WTC11 (cell line): Measurements from ENCODE around the gene KCTD16. TPM values are rescaled to one million over a fixed set of nuclear protein-coding genes. Genes with fewer than 3 reads are reported as not detected.
A peak's percentile ranks its signal among the peaks of the same experiment; 100 is the strongest.

Experiments used
- ATAC-seq: fragments of 200-7000 bp; cut with Tn5 transposase; 2 replicates; pipeline ENCODE4 v1.10.0; 2021; ENCODE audit warnings: mild to moderate bottlenecking, moderate library complexity
- CTCF ChIA-PET: fragments of 300-600 bp; sonication (Branson Sonifier 250); formaldehyde crosslinking; loops from one replicate; lab custom pipeline; 2021; ENCODE audit warnings: antibody characterized with exemption; lab: Charles Lee
- POLR2A ChIA-PET: fragments of 350-600 bp; sonication (Branson Sonifier 250); formaldehyde crosslinking; loops from one replicate; lab custom pipeline; 2021; ENCODE audit warnings: antibody characterized with exemption; lab: Charles Lee
- DNase-seq: peaks from one replicate; pipeline ENCODE4 v3.0.0; 2021; ENCODE audit warnings: low spot score
- H3K27ac Mint-ChIP-seq: 2 replicates; pipeline ENCODE4 v1.8.0; 2021; ENCODE audit warnings: mixed read lengths
- H3K27me3 Mint-ChIP-seq: 2 replicates; pipeline ENCODE4 v1.8.0; 2021; ENCODE audit warnings: low read depth, mild to moderate bottlenecking, moderate library complexity, mixed read lengths
- H3K36me3 Mint-ChIP-seq: 2 replicates; pipeline ENCODE4 v1.8.0; 2021; ENCODE audit warnings: mixed read lengths
- H3K4me1 Mint-ChIP-seq: 2 replicates; pipeline ENCODE4 v1.8.0; 2022; ENCODE audit warnings: mixed read lengths
- H3K4me3 Mint-ChIP-seq: 2 replicates; pipeline ENCODE4 v1.8.0; 2021; ENCODE audit warnings: mild to moderate bottlenecking, moderate library complexity, mixed read lengths
- H3K9me3 Mint-ChIP-seq: 2 replicates; pipeline ENCODE4 v1.8.0; 2021; ENCODE audit warnings: mixed read lengths
- ATF1 ChIP-seq: sonication (generic); formaldehyde crosslinking; IDR thresholded peaks from 2 replicates; pipeline ENCODE4 v1.8.1; 2023; ENCODE audit warnings: mild to moderate bottlenecking, moderate library complexity, missing genetic modification reagents
- EMX1 ChIP-seq: fragments of 250-450 bp; sonication (Bioruptor Pico); IDR thresholded peaks from 2 replicates; pipeline ENCODE4 v1.8.0; 2021; ENCODE audit warnings: mild to moderate bottlenecking
- JAZF1 ChIP-seq: fragments of 250-450 bp; sonication (Bioruptor Pico); IDR thresholded peaks from 2 replicates; pipeline ENCODE4 v1.9.0; 2021; ENCODE audit warnings: moderate library complexity, mild to moderate bottlenecking, inconsistent platforms
- MYBL2 ChIP-seq: sonication (generic); formaldehyde crosslinking; IDR thresholded peaks from 2 replicates; pipeline ENCODE4 v1.8.1; 2023; ENCODE audit warnings: mild to moderate bottlenecking, moderate library complexity, missing genetic modification reagents
- NFE2L1 ChIP-seq: sonication (generic); formaldehyde crosslinking; IDR thresholded peaks from 2 replicates; pipeline ENCODE4 v1.8.1; 2023; ENCODE audit warnings: missing genetic modification reagents
- NFYB ChIP-seq: sonication (generic); formaldehyde crosslinking; conservative IDR thresholded peaks from 2 replicates; pipeline ENCODE4 v1.8.0; 2022; ENCODE audit warnings: low read depth, missing genetic modification reagents
- NR3C1 ChIP-seq: sonication (generic); formaldehyde crosslinking; conservative IDR thresholded peaks from 2 replicates; pipeline ENCODE4 v1.8.1; 2023; ENCODE audit warnings: low read depth, mild to moderate bottlenecking, missing genetic modification reagents
- RELA ChIP-seq: sonication (generic); formaldehyde crosslinking; IDR thresholded peaks from 2 replicates; pipeline ENCODE4 v1.8.1; 2022; ENCODE audit warnings: missing genetic modification reagents, mild to moderate bottlenecking, borderline replicate concordance
- TEAD1 ChIP-seq: sonication (generic); formaldehyde crosslinking; IDR thresholded peaks from 2 replicates; pipeline ENCODE4 v1.8.0; 2022; ENCODE audit warnings: mild to moderate bottlenecking, missing genetic modification reagents
- TP53 ChIP-seq: sonication (generic); formaldehyde crosslinking; IDR thresholded peaks from 2 replicates; pipeline ENCODE4 v1.8.1; 2023; ENCODE audit warnings: mild to moderate bottlenecking, missing genetic modification reagents
- ZBTB21 ChIP-seq: sonication (generic); formaldehyde crosslinking; IDR thresholded peaks from 2 replicates; pipeline ENCODE4 v1.8.1; 2023; ENCODE audit warnings: mild to moderate bottlenecking, missing genetic modification reagents, borderline replicate concordance
- ZNF121 ChIP-seq: sonication (generic); formaldehyde crosslinking; IDR thresholded peaks from 2 replicates; pipeline ENCODE4 v1.8.0; 2023; ENCODE audit warnings: missing genetic modification reagents
- ZNF232 ChIP-seq: sonication (generic); formaldehyde crosslinking; IDR thresholded peaks from 2 replicates; pipeline ENCODE4 v1.8.0; 2022; ENCODE audit warnings: mild to moderate bottlenecking, missing genetic modification reagents
- total RNA-seq: library from RNA; stranded (reverse); gene quantifications from 3 replicates; pipeline ENCODE4 v1.2.3, GENCODE V29; 2021
- TF ChIP-seq, protein P1 (sequence below): fragments of 250-450 bp; sonication (Bioruptor Pico); IDR thresholded peaks from 2 replicates; pipeline ENCODE4 v1.8.0; 2021; ENCODE audit warnings: mild to moderate bottlenecking
- TF ChIP-seq, protein P2 (sequence below): sonication (generic); formaldehyde crosslinking; IDR thresholded peaks from 2 replicates; pipeline ENCODE4 v1.8.0; 2022; ENCODE audit warnings: mild to moderate bottlenecking, missing genetic modification reagents
- TF ChIP-seq, protein P3 (sequence below): fragments of 250-450 bp; sonication (Bioruptor Pico); IDR thresholded peaks from 2 replicates; pipeline ENCODE4 v1.9.0; 2021; ENCODE audit warnings: mild to moderate bottlenecking
- TF ChIP-seq, protein P4 (sequence below): sonication (generic); formaldehyde crosslinking; IDR thresholded peaks from 2 replicates; pipeline ENCODE4 v1.8.1; 2023; ENCODE audit warnings: mild to moderate bottlenecking, missing genetic modification reagents, moderate library complexity
- TF ChIP-seq, protein P5 (sequence below): fragments of 250-450 bp; sonication (Bioruptor Pico); IDR thresholded peaks from 2 replicates; pipeline ENCODE4 v1.9.0; 2021; ENCODE audit warnings: mild to moderate bottlenecking, borderline replicate concordance

The KCTD16 gene
- total RNA-seq, 1 experiment from 2014 or later, result 0.20 TPM

DNA sequence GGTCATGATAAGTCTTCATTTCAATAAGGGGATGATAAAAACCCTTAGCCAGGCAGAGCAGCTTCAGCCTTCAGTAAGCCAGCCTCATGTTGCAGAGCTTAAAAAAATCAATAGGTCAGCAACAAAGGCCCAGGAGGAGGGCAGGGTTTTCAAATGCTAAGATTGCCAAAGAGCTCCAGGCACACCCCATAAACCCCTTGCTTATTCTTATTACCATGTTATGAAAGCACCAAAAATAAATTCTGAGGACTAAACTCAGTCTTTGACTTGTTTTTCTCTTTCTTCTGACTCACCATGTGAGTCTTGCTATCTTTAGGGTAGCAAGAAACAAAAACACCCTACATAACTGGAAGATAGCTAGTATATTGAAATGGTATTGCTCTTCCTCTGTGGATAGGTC lies 317.1 kb downstream of the KCTD16 start (continued):
- TF ChIP-seq, protein P1, sequence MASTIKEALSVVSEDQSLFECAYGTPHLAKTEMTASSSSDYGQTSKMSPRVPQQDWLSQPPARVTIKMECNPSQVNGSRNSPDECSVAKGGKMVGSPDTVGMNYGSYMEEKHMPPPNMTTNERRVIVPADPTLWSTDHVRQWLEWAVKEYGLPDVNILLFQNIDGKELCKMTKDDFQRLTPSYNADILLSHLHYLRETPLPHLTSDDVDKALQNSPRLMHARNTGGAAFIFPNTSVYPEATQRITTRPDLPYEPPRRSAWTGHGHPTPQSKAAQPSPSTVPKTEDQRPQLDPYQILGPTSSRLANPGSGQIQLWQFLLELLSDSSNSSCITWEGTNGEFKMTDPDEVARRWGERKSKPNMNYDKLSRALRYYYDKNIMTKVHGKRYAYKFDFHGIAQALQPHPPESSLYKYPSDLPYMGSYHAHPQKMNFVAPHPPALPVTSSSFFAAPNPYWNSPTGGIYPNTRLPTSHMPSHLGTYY (CRISPR knock-in tag), result no peak
- TF ChIP-seq TP53 (CRISPR knock-in tag), result no peak
- no peak for TF ChIP-seq RELA (CRISPR knock-in tag)

DNA sequence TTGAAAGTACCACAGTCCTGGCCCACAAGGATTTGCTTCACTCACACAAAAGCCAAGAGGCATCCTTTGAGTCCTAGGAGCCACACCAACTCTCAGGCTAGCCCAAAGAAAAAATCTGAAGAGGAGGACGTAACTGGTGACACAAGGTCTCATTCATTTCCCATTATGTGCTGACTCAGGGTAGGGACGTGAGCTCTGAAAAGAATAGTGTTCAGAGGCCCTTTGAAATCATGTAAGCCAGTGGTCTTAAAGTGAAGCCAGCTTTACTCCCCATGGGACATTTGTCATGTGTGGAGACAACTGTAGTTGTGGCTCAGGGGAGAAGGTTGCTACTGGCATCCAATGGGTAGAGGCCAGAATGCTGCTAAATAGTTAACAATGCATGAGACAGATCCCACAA lies 332.4 kb downstream of the KCTD16 start:
- Mint-ChIP-seq H3K4me3 (no peak overlapping the region), H3K36me3 (no peaks in the 10 kb centered on the region), H3K27ac (no peak overlapping the region), H3K4me1 (peaks cover 17% of the 10 kb centered on the region), H3K27me3 (peaks cover 96% of the 10 kb centered on the region), H3K9me3 (peaks cover 9% of the 10 kb centered on the region)
- ChIA-PET CTCF (no interaction called here), POLR2A (no interaction called here)
- TF ChIP-seq ZNF121 (no peak), RELA (CRISPR knock-in tag) (no peak), NFYB (CRISPR knock-in tag) (no peak), ZBTB21 (no peak), EMX1 (CRISPR knock-in tag) (no peak)
- TF ChIP-seq, protein P2, sequence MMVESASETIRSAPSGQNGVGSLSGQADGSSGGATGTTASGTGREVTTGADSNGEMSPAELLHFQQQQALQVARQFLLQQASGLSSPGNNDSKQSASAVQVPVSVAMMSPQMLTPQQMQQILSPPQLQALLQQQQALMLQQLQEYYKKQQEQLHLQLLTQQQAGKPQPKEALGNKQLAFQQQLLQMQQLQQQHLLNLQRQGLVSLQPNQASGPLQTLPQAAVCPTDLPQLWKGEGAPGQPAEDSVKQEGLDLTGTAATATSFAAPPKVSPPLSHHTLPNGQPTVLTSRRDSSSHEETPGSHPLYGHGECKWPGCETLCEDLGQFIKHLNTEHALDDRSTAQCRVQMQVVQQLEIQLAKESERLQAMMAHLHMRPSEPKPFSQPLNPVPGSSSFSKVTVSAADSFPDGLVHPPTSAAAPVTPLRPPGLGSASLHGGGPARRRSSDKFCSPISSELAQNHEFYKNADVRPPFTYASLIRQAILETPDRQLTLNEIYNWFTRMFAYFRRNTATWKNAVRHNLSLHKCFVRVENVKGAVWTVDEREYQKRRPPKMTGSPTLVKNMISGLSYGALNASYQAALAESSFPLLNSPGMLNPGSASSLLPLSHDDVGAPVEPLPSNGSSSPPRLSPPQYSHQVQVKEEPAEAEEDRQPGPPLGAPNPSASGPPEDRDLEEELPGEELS (CRISPR knock-in tag), result no peak
- TF ChIP-seq, protein P3, sequence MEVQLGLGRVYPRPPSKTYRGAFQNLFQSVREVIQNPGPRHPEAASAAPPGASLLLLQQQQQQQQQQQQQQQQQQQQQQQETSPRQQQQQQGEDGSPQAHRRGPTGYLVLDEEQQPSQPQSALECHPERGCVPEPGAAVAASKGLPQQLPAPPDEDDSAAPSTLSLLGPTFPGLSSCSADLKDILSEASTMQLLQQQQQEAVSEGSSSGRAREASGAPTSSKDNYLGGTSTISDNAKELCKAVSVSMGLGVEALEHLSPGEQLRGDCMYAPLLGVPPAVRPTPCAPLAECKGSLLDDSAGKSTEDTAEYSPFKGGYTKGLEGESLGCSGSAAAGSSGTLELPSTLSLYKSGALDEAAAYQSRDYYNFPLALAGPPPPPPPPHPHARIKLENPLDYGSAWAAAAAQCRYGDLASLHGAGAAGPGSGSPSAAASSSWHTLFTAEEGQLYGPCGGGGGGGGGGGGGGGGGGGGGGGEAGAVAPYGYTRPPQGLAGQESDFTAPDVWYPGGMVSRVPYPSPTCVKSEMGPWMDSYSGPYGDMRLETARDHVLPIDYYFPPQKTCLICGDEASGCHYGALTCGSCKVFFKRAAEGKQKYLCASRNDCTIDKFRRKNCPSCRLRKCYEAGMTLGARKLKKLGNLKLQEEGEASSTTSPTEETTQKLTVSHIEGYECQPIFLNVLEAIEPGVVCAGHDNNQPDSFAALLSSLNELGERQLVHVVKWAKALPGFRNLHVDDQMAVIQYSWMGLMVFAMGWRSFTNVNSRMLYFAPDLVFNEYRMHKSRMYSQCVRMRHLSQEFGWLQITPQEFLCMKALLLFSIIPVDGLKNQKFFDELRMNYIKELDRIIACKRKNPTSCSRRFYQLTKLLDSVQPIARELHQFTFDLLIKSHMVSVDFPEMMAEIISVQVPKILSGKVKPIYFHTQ (CRISPR knock-in tag), result no peak
- no peak for ATAC-seq
- DNase-seq, result no peak

DNA sequence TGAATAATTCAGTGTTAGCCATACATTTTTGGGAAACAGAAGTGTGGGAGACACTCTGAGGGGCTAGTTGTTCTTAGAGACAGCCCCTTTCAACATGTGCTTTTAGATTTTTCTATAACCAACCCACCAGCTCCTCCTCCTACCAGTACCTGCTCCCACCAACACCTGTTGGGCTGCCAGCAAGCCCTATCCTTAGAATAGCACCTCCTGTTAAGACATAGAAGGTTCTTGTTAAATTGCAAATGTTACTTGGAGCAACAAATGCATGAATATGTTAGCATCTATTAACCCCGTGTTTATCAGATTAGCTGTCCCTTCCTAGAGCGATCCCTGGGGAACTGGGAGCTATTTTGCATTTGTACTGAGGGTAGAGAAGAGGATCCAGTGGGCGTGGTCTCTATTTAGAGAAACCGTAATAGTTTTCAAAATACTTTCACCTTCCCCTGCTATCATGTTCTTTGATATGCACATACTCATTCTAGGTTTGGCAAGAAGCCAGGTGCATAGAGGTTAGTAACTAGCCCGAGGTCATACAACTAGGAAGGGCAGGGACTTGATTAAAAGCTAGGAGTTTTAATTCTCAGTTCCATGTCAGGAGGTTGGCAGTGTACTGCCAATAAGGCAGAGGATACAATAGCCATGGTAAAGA lies 334.4 kb downstream of the KCTD16 start:
- peak; percentile 93 for ATAC-seq
- H3K27ac Mint-ChIP-seq, result no peak overlapping the region
- H3K36me3 Mint-ChIP-seq, result no peaks in the 10 kb centered on the region
- peaks cover 94% of the 10 kb centered on the region for H3K27me3 Mint-ChIP-seq
- TF ChIP-seq NFE2L1 (CRISPR knock-in tag), result no peak
- TF ChIP-seq TEAD1, result no peak
- TF ChIP-seq, protein P4, sequence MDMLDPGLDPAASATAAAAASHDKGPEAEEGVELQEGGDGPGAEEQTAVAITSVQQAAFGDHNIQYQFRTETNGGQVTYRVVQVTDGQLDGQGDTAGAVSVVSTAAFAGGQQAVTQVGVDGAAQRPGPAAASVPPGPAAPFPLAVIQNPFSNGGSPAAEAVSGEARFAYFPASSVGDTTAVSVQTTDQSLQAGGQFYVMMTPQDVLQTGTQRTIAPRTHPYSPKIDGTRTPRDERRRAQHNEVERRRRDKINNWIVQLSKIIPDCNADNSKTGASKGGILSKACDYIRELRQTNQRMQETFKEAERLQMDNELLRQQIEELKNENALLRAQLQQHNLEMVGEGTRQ (CRISPR knock-in tag), result no peak
- CTCF ChIA-PET, result interaction anchor here (0.5 to 1.0 kb wide), 4 partner anchors 15 to 301 kb away, joined by 3 to 5 read pairs (median 4); no protein-coding TSS in a partner anchor
- peaks cover 17% of the 10 kb centered on the region for H3K4me1 Mint-ChIP-seq
- no peak overlapping the region for H3K4me3 Mint-ChIP-seq
- no peak for DNase-seq
- peaks cover under 1% of the 10 kb centered on the region for H3K9me3 Mint-ChIP-seq
- POLR2A ChIA-PET, result no interaction called here

DNA sequence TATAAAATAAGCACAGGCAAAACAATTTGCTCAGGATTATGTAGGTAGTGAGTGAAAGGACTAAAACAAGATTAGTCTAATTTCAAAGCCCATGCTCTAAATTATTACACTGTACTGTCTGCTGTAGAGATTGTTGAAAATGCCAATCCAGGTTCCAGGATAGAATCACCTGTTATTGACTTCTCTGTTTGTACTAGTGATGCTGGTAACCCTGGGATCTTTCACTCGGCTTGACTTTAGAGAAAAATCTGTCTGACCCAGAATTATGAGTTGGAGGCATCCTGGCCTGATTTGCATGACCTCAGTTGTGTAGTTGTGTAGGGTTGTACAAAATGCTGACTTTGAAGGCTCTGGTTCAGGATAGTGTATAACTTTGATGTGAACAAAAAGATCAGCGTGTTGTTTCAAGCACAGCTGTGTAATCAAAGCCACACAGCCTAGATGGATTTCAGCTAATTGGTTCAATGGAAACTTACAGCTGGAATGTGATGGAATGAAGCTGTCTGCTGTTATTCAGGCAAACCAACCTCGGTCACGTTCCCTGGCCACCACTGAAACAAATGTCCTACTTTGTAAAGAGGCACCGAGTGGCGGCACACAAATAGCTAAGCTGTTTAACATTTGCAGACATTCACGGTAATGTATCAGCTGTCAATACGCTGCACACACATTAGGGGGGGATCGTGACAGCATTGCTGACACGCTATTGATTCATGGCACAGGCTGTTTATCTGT lies 340.3 kb downstream of the KCTD16 start:
- Mint-ChIP-seq H3K4me3 (no peak overlapping the region), H3K36me3 (no peaks in the 10 kb centered on the region), H3K9me3 (peaks cover 3% of the 10 kb centered on the region; the same call in 1 of the 2 replicates), H3K27me3 (peaks cover 94% of the 10 kb centered on the region), H3K27ac (no peak overlapping the region), H3K4me1 (no peaks in the 10 kb centered on the region; the same call in 1 of the 2 replicates)
- POLR2A ChIA-PET, result no interaction called here
- CTCF ChIA-PET, result no interaction called here
- DNase-seq, result no peak
- ATAC-seq, result no peak
- TF ChIP-seq RELA (CRISPR knock-in tag), result no peak
- TF ChIP-seq NR3C1, result no peak
- TF ChIP-seq, protein P5, sequence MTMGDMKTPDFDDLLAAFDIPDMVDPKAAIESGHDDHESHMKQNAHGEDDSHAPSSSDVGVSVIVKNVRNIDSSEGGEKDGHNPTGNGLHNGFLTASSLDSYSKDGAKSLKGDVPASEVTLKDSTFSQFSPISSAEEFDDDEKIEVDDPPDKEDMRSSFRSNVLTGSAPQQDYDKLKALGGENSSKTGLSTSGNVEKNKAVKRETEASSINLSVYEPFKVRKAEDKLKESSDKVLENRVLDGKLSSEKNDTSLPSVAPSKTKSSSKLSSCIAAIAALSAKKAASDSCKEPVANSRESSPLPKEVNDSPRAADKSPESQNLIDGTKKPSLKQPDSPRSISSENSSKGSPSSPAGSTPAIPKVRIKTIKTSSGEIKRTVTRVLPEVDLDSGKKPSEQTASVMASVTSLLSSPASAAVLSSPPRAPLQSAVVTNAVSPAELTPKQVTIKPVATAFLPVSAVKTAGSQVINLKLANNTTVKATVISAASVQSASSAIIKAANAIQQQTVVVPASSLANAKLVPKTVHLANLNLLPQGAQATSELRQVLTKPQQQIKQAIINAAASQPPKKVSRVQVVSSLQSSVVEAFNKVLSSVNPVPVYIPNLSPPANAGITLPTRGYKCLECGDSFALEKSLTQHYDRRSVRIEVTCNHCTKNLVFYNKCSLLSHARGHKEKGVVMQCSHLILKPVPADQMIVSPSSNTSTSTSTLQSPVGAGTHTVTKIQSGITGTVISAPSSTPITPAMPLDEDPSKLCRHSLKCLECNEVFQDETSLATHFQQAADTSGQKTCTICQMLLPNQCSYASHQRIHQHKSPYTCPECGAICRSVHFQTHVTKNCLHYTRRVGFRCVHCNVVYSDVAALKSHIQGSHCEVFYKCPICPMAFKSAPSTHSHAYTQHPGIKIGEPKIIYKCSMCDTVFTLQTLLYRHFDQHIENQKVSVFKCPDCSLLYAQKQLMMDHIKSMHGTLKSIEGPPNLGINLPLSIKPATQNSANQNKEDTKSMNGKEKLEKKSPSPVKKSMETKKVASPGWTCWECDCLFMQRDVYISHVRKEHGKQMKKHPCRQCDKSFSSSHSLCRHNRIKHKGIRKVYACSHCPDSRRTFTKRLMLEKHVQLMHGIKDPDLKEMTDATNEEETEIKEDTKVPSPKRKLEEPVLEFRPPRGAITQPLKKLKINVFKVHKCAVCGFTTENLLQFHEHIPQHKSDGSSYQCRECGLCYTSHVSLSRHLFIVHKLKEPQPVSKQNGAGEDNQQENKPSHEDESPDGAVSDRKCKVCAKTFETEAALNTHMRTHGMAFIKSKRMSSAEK (CRISPR knock-in tag), result no peak
- no peak for TF ChIP-seq MYBL2 (CRISPR knock-in tag)
- TF ChIP-seq ZNF232, result no peak
- no peak for TF ChIP-seq ATF1 (CRISPR knock-in tag)
- TF ChIP-seq JAZF1 (CRISPR knock-in tag), result no peak
